Lung (tissue), 12 donors: Measurements from ENCODE around the gene MARCKS. TPM values are rescaled to one million over a fixed set of nuclear protein-coding genes. Genes with fewer than 3 reads are reported as not detected.

Source experiments
- ATAC-seq: fragments of 200-7000 bp; cut with Tn5 transposase; one replicate; pipeline ENCODE4 v1.9.1; 2020; ENCODE audit warnings: moderate number of reproducible peaks; ENCODE audit not compliant: insufficient read depth, low FRiP score
- DNase-seq, 3 donors: peaks; one replicate each; pipeline ENCODE4 v3.0.0-alpha.2; 2013 to 2017
- H3K27ac ChIP-seq, 2 donors: one replicate each; pipeline ENCODE4 v1.5.1; 2013; ENCODE audit warnings: mild to moderate bottlenecking in 2 of 2, moderate library complexity in 2 of 2, control low read depth in 1 of 2, inconsistent platforms in 1 of 2, low read depth in 1 of 2, low read length in 1 of 2
- H3K27me3 ChIP-seq, 3 donors: one replicate each; pipeline ENCODE4 v1.5.1; 2013; ENCODE audit warnings: low read length in 2 of 3; ENCODE audit not compliant: control insufficient read depth in 3 of 3, insufficient read depth in 3 of 3
- H3K36me3 ChIP-seq, 4 donors: one replicate each; pipeline ENCODE4 v1.5.1; 2013; ENCODE audit warnings: low read length in 4 of 4, mild to moderate bottlenecking in 1 of 4, moderate library complexity in 1 of 4; ENCODE audit not compliant: control insufficient read depth in 4 of 4, insufficient read depth in 4 of 4
- H3K4me1 ChIP-seq, 5 donors: one replicate each; pipeline ENCODE4 v1.5.1; 2013; ENCODE audit warnings: low read length in 5 of 5, mild to moderate bottlenecking in 2 of 5, moderate library complexity in 1 of 5; ENCODE audit not compliant: control insufficient read depth in 5 of 5, insufficient read depth in 5 of 5
- H3K4me3 ChIP-seq: one replicate; pipeline ENCODE4 v1.5.1; 2013; ENCODE audit warnings: mild to moderate bottlenecking, control low read depth, moderate library complexity
- H3K9ac ChIP-seq, 2 donors: one replicate each; pipeline ENCODE4 v1.5.1; 2013; ENCODE audit warnings: low read length in 2 of 2, control low read depth in 1 of 2; ENCODE audit not compliant: insufficient read depth in 1 of 2
- H3K9me3 ChIP-seq, 4 donors: one replicate each; pipeline ENCODE4 v1.5.1; 2013; ENCODE audit warnings: low read length in 3 of 4, mild to moderate bottlenecking in 1 of 4, moderate library complexity in 1 of 4; ENCODE audit not compliant: control insufficient read depth in 4 of 4, insufficient read depth in 3 of 4
- CTCF ChIP-seq: IDR thresholded peaks from 2 replicates; pipeline ENCODE4 v1.5.1; 2012; ENCODE audit warnings: mild to moderate bottlenecking; ENCODE audit errors: control extremely low read depth, extremely low read depth
- WGBS, 2 donors: extraction: QIAGEN DNeasy Blood & Tissue Kit; methylation state at CpG; one replicate each; pipeline ENCODE4 v1.1.7; 2013; 5-methylcytosine and 5-hydroxymethylcytosine counted together
- polyA plus RNA-seq, 2 donors: library from polyadenylated mRNA; stranded (reverse); fragments of 200-250 nt; gene quantifications; one replicate each; pipeline ENCODE4 v1.2.1, GENCODE V29; 2013
- total RNA-seq, 2 donors: library from RNA; depleted of rRNA in 1 of 2; stranded (reverse); fragments of >200 nt in 1 of 2; gene quantifications; one replicate each; pipeline ENCODE4 v1.2.1, GENCODE V29; 2014 to 2021
- donor health status: control.
- donor health status: control.
- donor health status: Bipolar disorder and iron deficiency.
- donor health status: healthy.
- donor health status: DM: yes; HTN: yes; CAD: no.

Gene MARCKS
- total and polyA plus RNA-seq, 4 donors, result 17.3 to 140 (median 72.2) TPM

GRCh38 chr6:113870917-113871316 lies 13.8 kb downstream of the MARCKS start:
- ATAC-seq (no peak), DNase-seq (no peak)
- H3K36me3 ChIP-seq, result no peaks in the 10 kb centered on the region
- 90 to 95% methylated on average over 2 of the region's 2 CpGs for WGBS, 2 donors
- H3K27ac ChIP-seq, result no peak overlapping the region
- H3K4me3 ChIP-seq, result no peak overlapping the region
- H3K9me3 ChIP-seq, result no peaks in the 10 kb centered on the region
- TF ChIP-seq CTCF, result no peak
- no peaks in the 10 kb centered on the region for H3K4me1 ChIP-seq
- no peak overlapping the region for H3K9ac ChIP-seq
- H3K27me3 ChIP-seq, result no peaks in the 10 kb centered on the region

- Histone ChIP-seq H3K9ac (no peak overlapping the region), H3K4me3 (no peak overlapping the region), H3K4me1 (peaks cover 0 to 2% (median 0%) of the 10 kb centered on the region in 5 donors), H3K36me3 (no peaks in the 10 kb centered on the region), H3K27me3 (no peaks in the 10 kb centered on the region), H3K9me3 (no peaks in the 10 kb centered on the region), H3K27ac (no peak overlapping the region)
- ATAC-seq (no peak), DNase-seq (no peak)
- 49 to 59% methylated on average over 3 of the region's 3 CpGs for WGBS, 2 donors
- no peak for TF ChIP-seq CTCF
These were observed 14.8 kb downstream of the MARCKS start for GRCh38 chr6:113871975-113872374.

DNA sequence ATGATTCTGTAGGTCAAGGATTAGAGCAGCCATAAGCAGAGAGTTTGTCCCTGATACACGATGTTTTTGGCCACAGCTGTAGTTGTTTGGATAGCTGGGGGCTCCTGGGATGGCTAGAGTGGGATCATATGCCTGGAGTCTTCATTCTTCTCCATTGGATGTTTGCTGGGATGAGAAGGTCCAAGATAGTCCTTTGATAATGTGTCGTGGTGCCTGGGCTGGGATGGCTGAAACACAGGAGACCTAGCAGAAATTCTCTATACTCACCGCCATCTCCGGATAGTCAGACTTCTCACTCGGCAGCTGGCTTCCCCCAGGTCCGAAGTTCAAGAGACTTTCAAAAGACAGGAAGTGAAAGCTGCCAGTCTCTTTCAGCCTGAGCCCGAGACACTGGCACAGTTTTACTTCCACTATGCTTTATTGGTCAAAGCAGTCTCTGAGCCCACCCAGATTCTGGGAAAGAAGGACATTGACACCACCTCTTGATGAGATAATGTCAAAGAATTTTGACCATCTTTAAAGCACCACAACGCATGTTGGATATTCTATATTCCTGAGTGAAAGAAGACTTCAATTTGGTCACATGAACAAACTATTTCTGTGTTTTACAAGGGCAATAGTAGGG lies 16.0 kb downstream of the MARCKS start:
- Histone ChIP-seq H3K36me3 (no peaks in the 10 kb centered on the region), H3K4me3 (peak overlapping the region; percentile 33), H3K27ac (no peak overlapping the region), H3K9me3 (no peaks in the 10 kb centered on the region), H3K27me3 (no peaks in the 10 kb centered on the region), H3K4me1 (peaks cover 0 to 2% (median 0%) of the 10 kb centered on the region in 5 donors), H3K9ac (no peak overlapping the region)
- WGBS, 2 donors, result 19 to 32% methylated on average over 8 of the region's 8 CpGs
- peak in 1 of 3 donors; percentile 15 for DNase-seq
- no peak for ATAC-seq
- TF ChIP-seq CTCF, result no peak

- H3K27ac ChIP-seq, result no peak overlapping the region
- ATAC-seq, result no peak
- 80% methylated on average over 2 of the region's 2 CpGs for WGBS, 2 donors
These were observed 18.3 kb downstream of the MARCKS start for GRCh38 chr6:113875470-113875869.

More at GRCh38 chr6:113875470-113875869, 18.3 kb downstream of the MARCKS start:
- Histone ChIP-seq H3K9me3 (no peaks in the 10 kb centered on the region), H3K4me1 (peaks cover 0 to 8% (median 2%) of the 10 kb centered on the region in 5 donors), H3K9ac (no peak overlapping the region), H3K36me3 (no peaks in the 10 kb centered on the region), H3K27me3 (no peaks in the 10 kb centered on the region), H3K4me3 (no peak overlapping the region)
- no peak for DNase-seq
- TF ChIP-seq CTCF, result no peak
